ENCODE measurements around the gene CDH23.

DNA sequence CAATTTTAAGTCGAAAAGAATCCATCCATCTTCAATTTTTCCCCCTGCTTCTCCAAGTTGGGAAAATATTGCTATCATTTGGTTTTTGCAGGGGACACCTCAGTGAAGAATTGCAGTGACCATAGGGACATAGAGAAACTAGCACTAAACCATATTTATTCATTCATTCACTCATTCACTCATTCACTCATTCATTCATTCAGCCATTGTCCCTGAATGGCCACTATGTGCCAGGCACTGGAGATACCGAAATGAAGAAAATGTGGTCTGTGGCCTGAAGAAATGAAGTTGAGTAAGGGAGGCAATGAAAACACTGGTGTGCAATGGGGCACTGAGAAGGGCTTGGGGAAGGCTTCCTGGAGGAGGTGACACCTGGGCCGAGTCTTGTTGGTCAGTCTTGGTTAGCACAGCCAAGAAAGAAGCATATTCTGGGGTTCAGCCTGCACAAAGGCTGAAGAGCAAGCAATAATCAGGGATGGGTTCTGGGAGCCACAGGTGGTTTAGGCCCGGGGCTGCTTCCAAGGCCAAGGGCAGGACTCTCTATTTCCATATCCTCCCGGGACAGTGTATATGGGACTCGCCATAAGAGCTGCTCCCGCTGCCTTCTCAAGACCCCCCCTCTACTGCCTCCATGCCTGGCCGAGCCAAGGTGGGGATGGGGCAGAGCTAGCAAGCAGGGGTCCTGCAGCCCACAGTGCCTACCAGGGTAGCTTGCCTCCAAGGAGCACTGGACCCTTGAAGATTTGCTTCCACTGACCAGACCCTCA lies 348.4 kb downstream of the CDH23 start:
- TF ChIP-seq GATA2 (IDR thresholded peaks at IDR 0.05; ENCODE audit: low read depth, low read length) = no peak
- TF ChIP-seq GATA3 (IDR thresholded peaks at IDR 0.05; ENCODE audit: low read depth, low read length) = no peak

Measured in SH-SY5Y (cell line).